Liver (tissue), 3 donors: ENCODE data around the gene TTC34.

Source experiments
- ATF3 ChIP-seq: IDR thresholded peaks from 2 replicates; pipeline ENCODE4 v1.6.1; 2016; ENCODE audit warnings: antibody characterized with exemption
- CTCF ChIP-seq: fragments of 150-350 bp; IDR thresholded peaks from 2 replicates; pipeline ENCODE4 v1.5.1; 2017; ENCODE audit warnings: improper control_type of control experiment, low read depth, low read length; ENCODE audit not compliant: missing input control
- GABPA ChIP-seq, 2 donors: IDR thresholded peaks in 1 of 2; conservative IDR thresholded peaks in 1 of 2; 2 replicates each; pipeline ENCODE4 v1.6.1; 2016; ENCODE audit warnings: antibody characterized with exemption in 2 of 2, mild to moderate bottlenecking in 1 of 2, moderate library complexity in 1 of 2
- HNF4G ChIP-seq: IDR thresholded peaks from 2 replicates; pipeline ENCODE4 v1.6.1; 2016; ENCODE audit warnings: antibody characterized with exemption
- JUND ChIP-seq, 2 donors: IDR thresholded peaks; 2 replicates each; pipeline ENCODE4 v1.6.1; 2016; ENCODE audit warnings: antibody characterized with exemption in 2 of 2
- MAX ChIP-seq: IDR thresholded peaks from 2 replicates; pipeline ENCODE4 v1.6.1; 2016; ENCODE audit warnings: antibody characterized with exemption
- REST ChIP-seq: IDR thresholded peaks from 2 replicates; pipeline ENCODE4 v1.6.1; 2016; ENCODE audit warnings: antibody characterized with exemption, mild to moderate bottlenecking
- TAF1 ChIP-seq: conservative IDR thresholded peaks from 2 replicates; pipeline ENCODE4 v1.6.1; 2016; ENCODE audit warnings: antibody characterized with exemption, mild to moderate bottlenecking
- donor health status: healthy.
- donor health status: healthy.

- TF ChIP-seq CTCF (no peak), TAF1 (no peak), HNF4G (no peak), ATF3 (no peak), GABPA (IDR thresholded peaks at IDR 0.05 in 1 of 2, conservative IDR thresholded peaks at IDR 0.05 in 1 of 2) (no peak), JUND (IDR thresholded peaks at IDR 0.05) (no peak), REST (no peak), MAX (no peak)
Measured at GRCh38 chr1:2833454-2834145, 32.1 kb upstream of the TTC34 start.
